Fibroblast of skin of right biceps (primary cell): ENCODE data around the gene TRIM43.
A peak's percentile ranks its signal among the peaks of the same experiment; 100 is the strongest.
"Not testable (repeated sequence)": the region's sequence is repeated elsewhere in the genome, so short reads cannot be mapped to it uniquely, and the experiment has no call there.

ENCODE experiments used
- DNase-seq: peaks from one replicate; pipeline ENCODE4 v3.0.0-alpha.2; 2013

TRIM43 gene

GRCh38 chr2:95642360-95642759 is 50.6 kb downstream of the TRIM43 start:
- peak; percentile 22 for DNase-seq

GRCh38 chr2:95642951-95643350 is 51.1 kb downstream of the TRIM43 start:
- DNase-seq = not testable (repeated sequence)

- not testable (repeated sequence) for DNase-seq
These were observed 53.5 kb downstream of the TRIM43 start for GRCh38 chr2:95645312-95645711.

DNA sequence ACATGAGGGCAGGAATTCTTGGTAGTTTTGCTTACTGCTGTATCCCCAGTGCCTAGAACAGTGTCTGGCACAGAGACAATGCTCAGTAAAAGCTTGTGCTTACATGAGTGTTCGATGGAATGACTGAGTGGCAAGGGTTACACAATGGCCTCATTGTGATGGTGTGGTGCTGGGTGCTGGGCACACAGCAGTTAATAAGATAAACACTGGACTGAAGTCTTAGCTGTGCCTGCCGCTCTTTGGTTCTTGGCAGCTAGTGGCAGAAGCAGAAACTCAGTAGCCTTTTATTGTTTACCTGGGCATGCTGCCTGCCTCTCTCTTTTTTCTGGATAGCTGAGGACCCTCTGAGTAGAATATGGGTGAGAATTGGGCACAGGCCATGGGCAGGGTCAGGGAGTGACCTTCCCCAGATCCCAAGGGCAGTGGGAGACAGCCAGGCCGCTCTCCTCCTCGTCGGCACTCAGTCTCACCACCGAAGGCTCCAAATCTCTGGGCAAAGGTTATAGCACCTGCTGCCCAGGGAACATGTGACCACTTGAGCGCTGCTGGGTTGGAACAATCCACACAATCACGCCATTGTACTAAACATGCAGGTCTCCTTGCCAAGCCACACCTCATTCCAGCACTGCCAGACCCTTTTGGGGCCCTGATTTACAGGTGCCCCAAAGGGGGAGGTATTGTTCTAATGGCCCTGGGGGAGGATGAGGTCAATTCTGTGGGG is 54.6 kb downstream of the TRIM43 start:
- not testable (repeated sequence) for DNase-seq

GRCh38 chr2:95648894-95649544 is 57.2 kb downstream of the TRIM43 start:
- not testable (repeated sequence) for DNase-seq
